Lower leg skin (tissue), 4 donors: Measurements from ENCODE around the gene PCDH12. TPM values are rescaled to one million over a fixed set of nuclear protein-coding genes. Genes with fewer than 3 reads are reported as not detected.

Experiments
- DNase-seq, 2 donors: peaks; one replicate each; pipeline ENCODE4 v3.0.0-alpha.2; 2019; ENCODE audit warnings: low spot score in 2 of 2
- H3K4me3 ChIP-seq: fragments of 200-600 bp; sonication (generic); 2 replicates; pipeline ENCODE4 v1.5.1; 2017; ENCODE audit warnings: mild to moderate bottlenecking, low read depth; ENCODE audit not compliant: poor library complexity, severe bottlenecking
- CTCF ChIP-seq, 3 donors: fragments of 450-650 bp; IDR thresholded peaks; one replicate each; pipeline ENCODE4 v1.5.1; 2016; ENCODE audit warnings: antibody characterized with exemption in 3 of 3, mild to moderate bottlenecking in 3 of 3, moderate library complexity in 2 of 3
- POLR2A ChIP-seq, 2 donors: fragments of 450-650 bp; IDR thresholded peaks; one replicate each; pipeline ENCODE4 v1.6.1; 2016 to 2017; ENCODE audit warnings: antibody characterized with exemption in 2 of 2, mild to moderate bottlenecking in 1 of 2, moderate library complexity in 1 of 2
- WGBS, 2 donors: methylation state at CpG; one replicate each; pipeline ENCODE4 v1.1.5; 2018; 5-methylcytosine and 5-hydroxymethylcytosine counted together
- intact Hi-C: fragments of 100-400 bp; cut with DNase I; formaldehyde crosslinking; loops from one replicate; pipeline ENCODE4 v1.15.0; 2023; ENCODE audit warnings: low total_unique reads
- total RNA-seq, 4 donors: library from RNA; depleted of rRNA; stranded (reverse); fragments of >200 nt; gene quantifications; one replicate each; pipeline ENCODE4 v1.1.0, GENCODE V29; 2016

The PCDH12 gene
- total RNA-seq, 4 donors from 2014 or later = 0.34 to 1.5 (median 0.54) TPM

- WGBS, 2 donors = 88 to 90% methylated on average over 2 of the region's 2 CpGs
These were observed 9.2 kb downstream of the PCDH12 start for GRCh38 chr5:141948812-141949211.

GRCh38 chr5:141947316-141947715, 10.7 kb downstream of the PCDH12 start:
- WGBS, 2 donors = 79 to 83% methylated on average over 4 of the region's 4 CpGs
- TF ChIP-seq POLR2A (IDR thresholded peaks at IDR 0.05) (no peak), CTCF (IDR thresholded peaks at IDR 0.05) (no peak)
- no peak overlapping the region for H3K4me3 ChIP-seq
- intact Hi-C loops = no loop called here
- no peak for DNase-seq

More at GRCh38 chr5:141948812-141949211, 9.2 kb downstream of the PCDH12 start:
- H3K4me3 ChIP-seq = no peak overlapping the region
- intact Hi-C loops = no loop called here
- no peak for TF ChIP-seq CTCF (IDR thresholded peaks at IDR 0.05)
- TF ChIP-seq POLR2A (IDR thresholded peaks at IDR 0.05) = no peak
- DNase-seq = no peak

- TF ChIP-seq CTCF (IDR thresholded peaks at IDR 0.05) (no peak), POLR2A (IDR thresholded peaks at IDR 0.05) (no peak)
- intact Hi-C loops = no loop called here
- 35 to 50% methylated on average over 25 of the region's 25 CpGs for WGBS, 2 donors
- no peak for DNase-seq
- no peak overlapping the region for H3K4me3 ChIP-seq
These were observed 12.4 kb downstream of the PCDH12 start for GRCh38 chr5:141945511-141946051.

DNA sequence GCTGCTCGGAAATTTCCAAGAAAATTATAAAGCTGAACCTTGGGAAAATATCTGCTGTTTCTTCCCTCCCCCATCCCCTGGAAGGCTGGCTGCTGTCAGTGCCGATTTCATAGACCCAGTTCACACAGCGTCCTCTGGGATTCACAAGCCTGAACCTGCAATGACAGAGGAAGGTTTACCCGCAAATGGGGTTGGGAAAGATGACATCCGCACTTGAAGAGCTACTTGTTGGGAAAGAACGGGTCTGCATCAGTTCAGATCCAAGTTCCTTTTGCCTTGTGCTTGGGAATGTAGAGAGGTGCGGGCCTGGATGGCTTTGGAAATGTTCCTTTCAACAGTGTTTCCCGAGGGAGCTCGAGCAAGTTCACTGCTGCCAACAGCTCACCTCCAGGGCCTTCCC, 13.9 kb downstream of the PCDH12 start:
- TF ChIP-seq CTCF (IDR thresholded peaks at IDR 0.05) = no peak
- no peak for TF ChIP-seq POLR2A (IDR thresholded peaks at IDR 0.05)
- 58 to 65% methylated on average over 9 of the region's 9 CpGs for WGBS, 2 donors

GRCh38 chr5:141942185-141942857, 15.7 kb downstream of the PCDH12 start:
- intact Hi-C loops = no loop called here
- WGBS, 2 donors = 37 to 41% methylated on average over 9 of the region's 9 CpGs
- H3K4me3 ChIP-seq = no peak overlapping the region
- no peak for TF ChIP-seq CTCF (IDR thresholded peaks at IDR 0.05)
- no peak for TF ChIP-seq POLR2A (IDR thresholded peaks at IDR 0.05)
- DNase-seq = no peak

More for the DNA sequence above, 13.9 kb downstream of the PCDH12 start:
- intact Hi-C loops = no loop called here
- no peak overlapping the region for H3K4me3 ChIP-seq
- DNase-seq = no peak
